ENCODE data around the gene WDTC1.

WDTC1 gene

GRCh38 chr1:27300341-27301051, 66.1 kb downstream of the WDTC1 start:
- in situ Hi-C loops (cut with MboI; ENCODE audit: low sequenced_read_pairs) = loop anchor here (5.0 kb wide), 1 partner anchor 87 kb away; no protein-coding TSS in a partner anchor

DNA sequence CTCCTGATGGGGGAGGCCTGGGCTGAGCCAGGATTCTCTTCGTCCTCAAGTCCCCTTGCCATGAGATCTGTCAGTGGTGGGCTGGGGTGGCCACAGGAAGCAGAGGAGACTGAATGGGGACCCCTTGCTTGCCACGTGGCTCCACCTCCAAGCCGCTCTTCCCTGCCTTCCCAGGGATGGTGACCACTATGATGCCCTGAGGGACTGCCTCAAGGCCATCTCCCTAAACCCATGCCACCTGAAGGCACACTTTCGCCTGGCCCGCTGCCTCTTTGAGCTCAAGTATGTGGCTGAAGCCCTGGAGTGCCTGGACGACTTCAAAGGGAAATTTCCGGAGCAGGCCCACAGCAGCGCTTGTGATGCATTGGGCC, 66.6 kb downstream of the WDTC1 start:
- in situ Hi-C loops (cut with MboI; ENCODE audit: low sequenced_read_pairs) = loop anchor here (5.0 kb wide), 1 partner anchor 86 kb away; no protein-coding TSS in a partner anchor

GRCh38 chr1:27301582-27302199, 67.3 kb downstream of the WDTC1 start:
- in situ Hi-C loops (cut with MboI; ENCODE audit: low sequenced_read_pairs) = loop anchor here (5.0 kb wide), 1 partner anchor 86 kb away; no protein-coding TSS in a partner anchor

DNA sequence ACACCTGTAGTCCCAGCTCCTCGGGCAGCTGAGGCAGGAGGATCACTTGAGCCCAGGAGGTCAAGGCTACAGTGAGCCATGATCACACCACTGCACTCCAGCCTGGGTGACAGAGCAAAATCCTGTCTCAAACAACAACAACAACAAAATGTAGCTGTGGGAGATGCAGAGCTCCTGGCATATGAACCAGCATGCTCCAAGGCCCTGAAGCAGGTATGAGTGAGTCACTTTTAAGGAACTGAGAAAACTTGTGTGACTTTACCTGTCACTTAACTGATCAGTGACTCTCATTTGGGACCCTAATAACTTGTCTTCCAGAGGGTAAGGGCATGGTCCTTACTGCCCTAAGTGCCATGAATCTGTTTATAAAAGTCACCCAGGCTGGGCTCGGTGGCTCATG, 68.2 kb downstream of the WDTC1 start:
- in situ Hi-C loops (cut with MboI; ENCODE audit: low sequenced_read_pairs) = loop anchor here (5.0 kb wide), 1 partner anchor 85 kb away; no protein-coding TSS in a partner anchor

DNA sequence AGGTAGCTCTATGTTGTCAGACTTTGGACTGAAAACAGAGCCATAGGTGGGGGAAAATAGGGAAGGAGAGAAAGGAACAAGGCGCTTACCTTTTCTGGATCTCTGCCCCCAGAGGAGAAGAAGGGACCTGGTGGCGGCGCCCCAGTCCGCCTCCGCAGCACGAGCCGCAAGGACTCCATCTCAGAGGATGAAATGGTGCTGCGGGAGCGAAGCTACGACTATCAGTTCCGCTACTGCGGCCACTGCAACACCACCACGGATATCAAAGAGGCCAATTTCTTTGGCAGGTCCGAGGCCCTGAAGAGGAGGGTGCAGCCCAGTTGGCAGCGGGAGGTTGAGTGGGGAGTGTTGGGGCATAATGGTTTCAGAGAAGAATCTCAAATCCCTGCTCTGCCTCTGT, 69.1 kb downstream of the WDTC1 start:
- in situ Hi-C loops (cut with MboI; ENCODE audit: low sequenced_read_pairs) = loop anchor here (5.0 kb wide), 1 partner anchor 84 kb away; no protein-coding TSS in a partner anchor

- in situ Hi-C loops (cut with MboI; ENCODE audit: low sequenced_read_pairs) = no loop called here
These were observed 71.6 kb downstream of the WDTC1 start for GRCh38 chr1:27306071-27306470.

DNA sequence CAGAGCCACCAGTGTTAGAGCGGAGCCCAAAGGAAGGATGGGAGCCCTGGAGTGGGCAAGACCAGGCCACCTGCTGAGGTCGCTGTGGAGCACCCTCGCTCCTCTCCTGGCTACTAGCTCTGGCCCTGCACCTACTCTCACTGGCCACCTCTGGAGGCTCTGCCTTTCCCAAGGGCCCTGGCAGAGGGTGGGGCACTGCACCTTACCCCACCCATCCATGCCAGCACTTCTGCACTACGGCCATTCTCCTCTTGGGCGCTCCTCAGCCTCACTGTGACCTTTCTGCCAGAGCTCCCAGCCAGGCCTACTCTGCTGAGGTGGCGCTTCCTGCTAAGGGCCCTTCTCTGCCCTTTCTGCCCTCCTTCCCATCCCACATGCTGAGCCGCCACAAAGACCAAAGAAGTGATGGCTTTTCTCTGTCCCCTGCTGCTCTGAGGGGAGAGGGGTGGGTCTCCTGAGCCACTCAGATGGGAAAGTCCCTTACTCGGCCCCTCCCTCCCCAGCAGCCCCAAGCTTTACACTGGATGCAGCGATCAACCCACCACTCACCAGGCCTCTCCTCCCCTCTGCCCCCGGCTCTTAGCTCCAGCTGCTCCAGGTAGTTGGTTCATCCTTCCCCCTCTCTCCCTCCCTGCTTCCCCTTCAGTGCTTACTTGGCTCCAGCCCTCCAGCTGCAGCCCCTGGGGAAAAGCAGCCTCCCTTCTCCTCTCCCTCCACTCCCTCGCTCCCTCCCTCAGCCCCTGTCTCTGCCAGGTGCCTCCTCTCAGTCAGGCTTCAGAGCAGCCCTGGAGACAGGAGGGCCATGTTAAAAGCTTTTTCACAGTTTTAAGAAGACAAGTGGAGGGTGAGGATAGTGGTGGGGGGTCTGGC, 72.7 kb downstream of the WDTC1 start:
- in situ Hi-C loops (cut with MboI; ENCODE audit: low sequenced_read_pairs) = no loop called here

GRCh38 chr1:27307874-27308598, 73.6 kb downstream of the WDTC1 start:
- in situ Hi-C loops (cut with MboI; ENCODE audit: low sequenced_read_pairs) = no loop called here

DNA sequence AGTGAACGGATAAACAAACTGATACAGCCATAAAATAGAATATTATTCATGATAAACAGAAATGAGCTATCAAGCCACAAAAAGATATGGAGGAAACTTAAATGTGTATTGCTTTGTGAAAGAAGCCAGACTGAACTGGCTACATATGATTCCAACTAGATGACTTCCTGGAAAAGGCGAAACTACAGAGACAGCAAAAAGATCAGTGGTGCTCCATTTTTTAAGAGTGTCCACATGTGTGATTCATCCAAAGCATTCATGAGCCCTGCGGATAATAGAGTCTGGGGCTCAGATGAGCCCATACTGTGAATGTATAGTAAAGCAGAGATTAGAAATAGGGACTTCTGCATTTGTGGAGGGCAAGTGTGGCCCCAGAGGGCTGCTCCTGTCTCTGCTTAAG, 79.7 kb downstream of the WDTC1 start:
- in situ Hi-C loops (cut with MboI; ENCODE audit: low sequenced_read_pairs) = no loop called here

DNA sequence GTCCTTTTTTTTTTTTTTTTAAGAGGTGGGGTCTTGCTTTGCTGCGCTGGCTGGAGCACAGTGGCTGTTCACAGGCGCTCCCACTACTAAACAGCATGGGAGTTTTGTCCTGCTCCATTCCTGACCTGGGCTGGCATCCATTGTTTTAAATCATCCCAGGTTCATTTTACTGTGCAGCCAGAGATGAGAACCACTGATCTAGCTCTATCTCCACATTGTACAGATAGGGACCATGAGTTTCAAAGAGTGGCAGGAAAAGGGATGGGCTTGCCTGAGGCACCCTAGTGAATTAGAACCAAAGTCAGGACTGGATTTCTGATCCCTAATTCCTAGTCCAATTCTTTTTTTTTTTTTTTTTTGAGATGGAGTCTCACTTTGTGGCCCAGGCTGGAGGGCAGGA, 80.3 kb downstream of the WDTC1 start:
- in situ Hi-C loops (cut with MboI; ENCODE audit: low sequenced_read_pairs) = no loop called here

DNA sequence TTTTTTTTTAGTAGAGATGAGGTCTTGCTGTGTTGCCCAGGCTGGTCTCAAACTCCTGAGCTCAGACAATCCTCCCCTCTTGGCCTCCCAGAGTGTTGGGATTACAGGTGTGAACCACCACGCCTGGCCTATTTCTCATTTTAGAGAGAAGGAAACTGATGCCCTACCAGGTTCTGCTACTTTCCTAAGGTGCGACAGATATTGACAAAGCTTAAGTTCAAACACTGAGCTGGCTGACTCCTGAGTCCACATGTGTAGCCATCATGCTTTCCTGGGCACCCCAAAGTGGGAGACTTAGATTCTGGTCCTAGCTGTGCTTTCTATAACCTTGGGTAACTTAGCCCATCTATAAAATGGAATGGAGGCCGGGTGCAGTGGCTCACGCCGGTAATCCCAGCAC, 82.4 kb downstream of the WDTC1 start:
- in situ Hi-C loops (cut with MboI; ENCODE audit: low sequenced_read_pairs) = no loop called here

DNA sequence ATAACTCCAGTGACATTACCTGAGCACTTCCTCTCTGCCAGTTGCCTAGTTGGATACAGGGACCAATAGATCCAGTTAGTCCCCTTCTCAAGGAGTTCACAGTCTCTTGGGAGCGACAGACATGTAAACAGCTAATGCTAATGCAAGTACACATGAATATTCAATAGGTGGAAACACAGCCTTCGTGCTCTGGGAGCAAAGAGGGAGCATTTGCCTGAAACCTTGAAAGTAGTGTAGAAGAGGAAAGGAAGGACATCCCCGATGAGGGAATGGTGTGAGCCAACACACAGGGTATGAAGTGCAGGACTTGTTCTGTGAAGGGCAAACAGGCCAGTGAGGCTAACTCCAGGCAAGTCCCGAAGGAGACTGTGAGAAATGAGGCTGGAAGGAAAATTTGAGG, 83.7 kb downstream of the WDTC1 start:
- in situ Hi-C loops (cut with MboI; ENCODE audit: low sequenced_read_pairs) = no loop called here

GRCh38 chr1:27318596-27318995, 84.2 kb downstream of the WDTC1 start:
- in situ Hi-C loops (cut with MboI; ENCODE audit: low sequenced_read_pairs) = no loop called here

DNA sequence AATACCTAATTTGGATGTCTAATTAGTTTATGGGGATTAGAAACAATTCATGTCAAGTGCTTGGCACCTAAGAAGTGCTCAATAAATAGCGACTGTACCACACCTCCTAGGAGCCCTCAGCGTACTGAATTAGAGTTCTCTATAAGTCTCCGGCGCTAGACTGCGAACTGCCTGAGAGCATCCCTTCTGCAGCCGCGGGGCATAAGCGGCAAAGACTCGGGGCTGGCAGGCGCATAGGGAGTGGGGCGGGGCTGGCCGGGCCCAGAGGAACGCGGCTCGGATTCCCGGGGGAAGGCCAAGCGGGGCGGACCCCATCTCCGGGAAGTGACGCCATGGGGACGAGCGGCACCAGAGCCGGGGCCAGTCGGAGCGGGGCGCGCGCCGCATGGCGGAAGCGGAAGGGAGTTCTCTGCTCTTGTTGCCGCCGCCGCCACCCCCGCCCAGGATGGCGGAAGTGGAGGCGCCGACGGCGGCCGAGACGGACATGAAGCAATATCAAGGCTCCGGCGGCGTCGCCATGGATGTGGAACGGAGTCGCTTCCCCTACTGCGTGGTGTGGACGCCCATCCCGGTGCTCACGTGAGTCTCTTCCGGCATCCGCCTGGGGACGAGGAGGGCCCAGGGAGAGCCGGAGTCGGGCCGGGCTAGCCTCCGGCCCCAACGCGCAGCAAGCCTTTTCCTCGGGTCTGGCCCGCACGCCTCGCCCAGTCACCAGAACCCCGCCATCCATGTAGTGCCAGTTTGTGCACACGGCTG, 87.6 kb downstream of the WDTC1 start, which contains the start of gene TMEM222:
TMEM222 (plus strand) TSS at position 351 of the 756 bp plus-strand sequence; CDS start at position 386, 35 bp downstream.
- in situ Hi-C loops (cut with MboI; ENCODE audit: low sequenced_read_pairs) = no loop called here

DNA sequence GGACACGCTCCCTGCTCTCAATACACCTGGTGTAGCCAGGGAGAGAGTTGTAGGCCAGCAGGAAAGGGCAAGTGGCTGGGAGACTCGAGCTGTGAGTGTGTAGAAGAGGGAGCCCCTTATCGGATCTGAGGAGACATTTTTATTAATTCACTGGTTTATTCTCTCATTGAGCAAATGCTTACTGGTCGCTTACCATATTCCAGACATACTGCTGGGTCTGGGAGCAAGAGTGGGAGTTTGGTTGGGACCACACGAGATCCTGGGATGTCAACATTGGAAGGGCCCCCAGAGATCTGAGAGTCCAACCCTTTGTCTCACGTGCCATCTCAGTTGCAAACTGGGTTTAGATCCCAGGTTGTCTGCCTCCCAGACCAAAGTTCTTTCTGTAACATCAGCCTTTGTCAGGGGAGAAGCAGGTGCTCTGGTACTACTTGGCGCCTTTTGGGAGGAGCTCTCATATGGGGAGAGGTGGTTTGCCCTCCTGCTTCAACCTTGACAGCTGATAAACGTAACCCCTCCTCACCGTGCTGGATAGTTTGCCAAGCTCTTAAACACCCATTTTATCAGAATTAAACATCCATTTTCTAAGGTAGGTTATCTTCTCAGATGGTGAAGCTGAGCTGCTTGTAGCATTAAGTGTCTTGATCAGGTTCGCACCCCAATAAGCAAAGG, 88.3 kb downstream of the WDTC1 start:
- in situ Hi-C loops (cut with MboI; ENCODE audit: low sequenced_read_pairs) = no loop called here

DNA sequence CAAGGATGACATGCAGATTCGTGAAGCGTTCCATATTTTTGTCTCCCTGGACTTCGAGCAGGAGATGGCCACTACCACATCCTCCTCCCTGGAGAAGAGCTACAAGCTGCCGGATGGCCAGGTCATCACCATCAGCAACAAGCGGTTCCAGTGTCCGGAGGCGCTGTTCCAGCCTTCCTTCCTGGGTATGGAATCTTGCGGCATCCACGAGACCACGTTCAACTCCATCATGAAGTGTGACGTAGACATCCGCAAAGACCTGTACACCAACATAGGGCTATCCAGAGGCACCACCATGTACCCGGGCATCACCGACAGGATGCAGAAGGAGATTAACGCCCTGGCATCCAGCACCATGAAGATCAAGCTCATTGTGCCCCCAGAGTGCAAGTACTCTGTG, 90.9 kb downstream of the WDTC1 start:
- in situ Hi-C loops (cut with MboI; ENCODE audit: low sequenced_read_pairs) = no loop called here

DNA sequence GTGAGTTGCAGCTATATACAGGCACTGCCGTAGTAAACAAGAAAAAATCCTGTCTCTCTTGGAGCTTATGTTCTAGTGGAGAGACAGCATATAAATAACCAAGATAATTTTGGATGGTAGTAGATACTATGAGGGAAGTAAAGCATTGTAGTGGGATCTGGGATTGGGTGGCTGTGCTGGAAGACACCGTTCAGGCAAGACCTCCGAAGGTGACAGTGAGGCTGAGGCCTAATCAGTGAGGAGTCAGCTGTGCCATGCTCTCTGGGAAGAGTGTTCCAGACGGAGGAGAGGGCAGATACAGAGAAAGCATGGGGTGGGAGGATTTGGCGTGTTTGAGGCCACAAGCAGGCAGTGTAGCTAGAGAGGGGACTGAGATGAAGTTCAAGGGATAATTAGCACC, 93.5 kb downstream of the WDTC1 start:
- in situ Hi-C loops (cut with MboI; ENCODE audit: low sequenced_read_pairs) = no loop called here

DNA sequence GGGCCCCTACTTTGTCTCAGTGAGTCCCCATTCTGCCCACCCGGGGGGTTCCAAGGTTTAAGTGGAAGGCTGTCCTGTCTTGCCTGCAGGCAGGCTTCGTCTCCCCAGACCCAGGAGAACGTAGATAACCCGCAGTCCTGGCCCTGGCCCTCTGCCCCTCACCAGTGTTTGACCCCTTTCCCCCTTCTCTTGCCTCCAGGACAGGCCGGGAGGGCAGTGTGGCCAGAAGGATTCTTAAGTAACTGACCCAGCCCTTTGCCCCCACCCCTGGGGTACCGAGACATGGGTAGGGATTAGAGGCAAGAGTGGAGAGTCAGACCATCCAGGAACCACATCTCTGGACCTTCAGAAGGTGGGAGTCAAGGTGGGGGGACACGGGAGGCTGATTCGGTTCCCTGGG, 96.4 kb downstream of the WDTC1 start:
- in situ Hi-C loops (cut with MboI; ENCODE audit: low sequenced_read_pairs) = no loop called here

- in situ Hi-C loops (cut with MboI; ENCODE audit: low sequenced_read_pairs) = no loop called here
These were observed 97.0 kb downstream of the WDTC1 start for GRCh38 chr1:27331426-27331825.

Measured in HL-60/S4 (cell line).